Measurements from ENCODE around the gene MAZ.
"Not testable (repeated sequence)": the region's sequence is repeated elsewhere in the genome, so short reads cannot be mapped to it uniquely, and the experiment has no call there.

Gene MAZ

DNA sequence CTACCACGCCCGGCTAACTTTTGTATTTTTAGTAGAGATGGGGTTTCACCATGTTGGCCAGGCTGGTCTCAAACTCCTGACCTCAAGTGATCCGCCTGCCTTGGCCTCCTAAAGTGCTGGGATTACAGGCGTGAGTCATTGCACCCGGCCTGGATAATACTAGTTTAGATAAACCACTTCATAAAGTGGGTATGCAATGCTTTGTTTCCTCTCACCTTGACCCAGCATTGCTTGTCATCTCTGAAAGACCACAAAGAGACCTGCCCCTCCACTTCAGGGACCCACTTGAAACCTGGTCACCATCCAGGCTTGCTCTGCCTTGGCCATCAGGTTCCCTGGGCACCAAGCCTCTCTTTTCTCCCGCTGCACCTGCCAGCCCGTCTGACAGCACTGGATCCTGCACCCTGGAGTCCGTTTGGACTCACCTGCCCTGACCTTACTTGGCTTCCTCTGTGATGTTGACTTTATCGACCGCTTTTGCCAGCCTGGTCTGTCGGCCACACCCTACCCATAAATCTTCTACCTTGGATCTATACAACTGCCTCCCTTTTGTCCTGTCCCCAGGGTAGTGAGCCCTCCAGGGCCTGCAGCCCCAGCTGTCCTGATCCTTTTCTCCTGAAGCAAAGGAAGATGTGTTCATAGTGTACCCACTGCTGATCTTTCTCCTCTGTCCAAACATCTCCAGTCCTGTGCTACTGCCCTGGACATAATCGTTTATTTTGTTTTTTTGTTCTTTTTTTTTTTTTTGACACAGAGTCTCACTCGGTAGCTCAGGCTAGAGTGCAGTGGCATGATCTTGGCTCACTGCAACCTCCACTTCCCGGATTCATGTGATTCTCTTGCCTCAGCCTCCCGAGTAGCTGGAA lies 40.9 kb upstream of the MAZ start:
- no peak for DNase-seq (ENCODE audit: low spot score)
- Histone ChIP-seq H3K27ac (no peak overlapping the region), H3K4me3 (no peak overlapping the region)
- TF ChIP-seq, protein P1, sequence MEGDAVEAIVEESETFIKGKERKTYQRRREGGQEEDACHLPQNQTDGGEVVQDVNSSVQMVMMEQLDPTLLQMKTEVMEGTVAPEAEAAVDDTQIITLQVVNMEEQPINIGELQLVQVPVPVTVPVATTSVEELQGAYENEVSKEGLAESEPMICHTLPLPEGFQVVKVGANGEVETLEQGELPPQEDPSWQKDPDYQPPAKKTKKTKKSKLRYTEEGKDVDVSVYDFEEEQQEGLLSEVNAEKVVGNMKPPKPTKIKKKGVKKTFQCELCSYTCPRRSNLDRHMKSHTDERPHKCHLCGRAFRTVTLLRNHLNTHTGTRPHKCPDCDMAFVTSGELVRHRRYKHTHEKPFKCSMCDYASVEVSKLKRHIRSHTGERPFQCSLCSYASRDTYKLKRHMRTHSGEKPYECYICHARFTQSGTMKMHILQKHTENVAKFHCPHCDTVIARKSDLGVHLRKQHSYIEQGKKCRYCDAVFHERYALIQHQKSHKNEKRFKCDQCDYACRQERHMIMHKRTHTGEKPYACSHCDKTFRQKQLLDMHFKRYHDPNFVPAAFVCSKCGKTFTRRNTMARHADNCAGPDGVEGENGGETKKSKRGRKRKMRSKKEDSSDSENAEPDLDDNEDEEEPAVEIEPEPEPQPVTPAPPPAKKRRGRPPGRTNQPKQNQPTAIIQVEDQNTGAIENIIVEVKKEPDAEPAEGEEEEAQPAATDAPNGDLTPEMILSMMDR (IDR thresholded peaks at IDR 0.05) = no peak

DNA sequence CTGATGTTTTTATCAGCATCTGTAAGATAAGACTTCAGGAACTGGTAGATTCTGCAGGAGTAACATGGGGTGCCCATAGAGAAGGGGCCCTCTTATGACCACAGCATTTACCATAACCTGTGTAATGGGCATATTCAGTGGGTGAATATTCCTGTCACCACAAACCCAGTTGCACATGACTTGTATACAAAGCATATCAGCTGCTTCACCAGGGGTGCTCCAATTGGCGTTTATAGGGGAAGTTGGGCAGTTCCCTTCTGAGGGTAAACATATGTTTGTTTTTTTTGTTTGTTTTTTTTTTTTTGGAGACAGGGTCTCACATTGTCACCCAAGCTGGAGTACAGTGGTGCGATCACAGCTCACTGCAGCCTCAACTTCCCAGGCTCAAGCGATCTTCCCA lies 39.8 kb upstream of the MAZ start:
- no peak overlapping the region for H3K4me3 ChIP-seq
- no peak overlapping the region for H3K27ac ChIP-seq
- TF ChIP-seq, protein P1 (IDR thresholded peaks at IDR 0.05) = no peak
- DNase-seq (ENCODE audit: low spot score) = no peak

DNA sequence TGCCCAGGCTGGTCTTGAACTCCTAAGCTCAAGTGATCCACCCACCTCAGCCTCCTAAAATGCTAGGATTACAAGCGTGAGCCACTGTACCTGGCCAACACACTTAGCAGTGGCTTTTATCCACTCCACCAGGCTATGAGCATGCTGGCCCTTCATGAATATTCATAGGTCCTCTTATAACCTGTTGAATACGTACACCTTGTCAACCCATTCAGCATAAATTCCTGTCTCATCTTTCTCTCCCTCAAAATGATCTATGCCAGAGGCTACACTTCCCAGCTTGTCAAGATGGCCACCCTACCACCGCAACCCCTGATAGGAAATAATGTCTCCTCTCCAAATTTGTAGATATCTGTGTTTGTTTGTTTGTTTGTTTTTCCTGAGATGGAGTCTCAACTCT lies 39.3 kb upstream of the MAZ start:
- TF ChIP-seq, protein P1 (IDR thresholded peaks at IDR 0.05) = no peak
- H3K27ac ChIP-seq = no peak overlapping the region
- no peak overlapping the region for H3K4me3 ChIP-seq
- no peak for DNase-seq (ENCODE audit: low spot score)

DNA sequence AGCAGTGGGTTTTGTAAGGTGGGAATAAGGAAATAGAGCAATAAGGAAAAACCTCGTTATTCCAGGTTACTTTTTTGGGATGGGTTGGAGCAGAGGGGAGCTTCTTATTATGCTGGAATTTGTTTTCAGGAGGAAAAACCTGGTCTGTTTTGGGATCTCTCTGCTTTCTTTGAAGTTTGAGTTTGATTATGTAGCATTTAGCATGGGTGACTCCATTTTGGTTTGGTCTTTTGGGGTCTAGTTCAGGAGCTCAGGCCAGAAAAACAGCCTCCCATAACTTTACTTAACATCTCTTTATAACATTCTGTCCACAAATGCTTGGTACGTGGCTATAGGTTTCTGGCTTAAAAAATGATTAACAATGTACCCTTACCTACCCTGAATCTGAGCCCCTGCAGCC lies 36.8 kb upstream of the MAZ start:
- H3K27ac ChIP-seq = no peak overlapping the region
- H3K4me3 ChIP-seq = no peak overlapping the region
- TF ChIP-seq, protein P1 (IDR thresholded peaks at IDR 0.05) = no peak
- DNase-seq (ENCODE audit: low spot score) = no peak

DNA sequence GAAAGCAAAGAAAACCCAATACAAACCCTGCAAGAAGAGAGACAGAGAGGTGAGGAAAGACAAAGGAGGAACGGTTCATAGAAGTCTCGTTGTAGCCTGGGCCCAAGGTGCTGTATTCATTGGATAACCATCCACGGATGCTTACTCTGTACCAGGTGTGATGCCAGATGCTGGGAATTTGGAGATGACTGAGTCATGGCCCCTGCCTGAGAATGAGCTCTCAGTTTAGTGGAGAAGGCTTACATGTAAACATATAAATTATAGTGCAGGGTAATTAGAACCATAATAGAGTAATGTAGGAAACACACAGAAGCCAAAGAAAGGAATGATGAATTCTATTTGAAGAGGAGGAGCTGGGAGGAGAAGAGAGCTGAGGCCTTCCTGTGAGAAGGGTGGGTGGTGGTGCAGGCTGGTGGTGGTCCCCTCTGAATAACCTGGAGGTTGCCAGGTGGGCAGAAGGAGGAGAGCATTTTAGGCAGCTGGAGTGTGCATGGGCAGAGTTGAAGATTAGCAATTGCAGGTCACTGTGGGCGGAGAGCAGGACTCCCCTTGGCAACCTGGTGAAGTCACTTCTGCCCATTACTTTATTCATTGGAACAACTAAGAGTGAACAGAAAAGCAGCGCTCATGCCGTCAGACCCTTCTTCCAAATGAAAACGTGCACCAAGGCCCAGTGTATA lies 35.9 kb upstream of the MAZ start:
- TF ChIP-seq, protein P1 (IDR thresholded peaks at IDR 0.05) = no peak
- no peak for DNase-seq (ENCODE audit: low spot score)
- Histone ChIP-seq H3K27ac (no peak overlapping the region), H3K4me3 (no peak overlapping the region)

DNA sequence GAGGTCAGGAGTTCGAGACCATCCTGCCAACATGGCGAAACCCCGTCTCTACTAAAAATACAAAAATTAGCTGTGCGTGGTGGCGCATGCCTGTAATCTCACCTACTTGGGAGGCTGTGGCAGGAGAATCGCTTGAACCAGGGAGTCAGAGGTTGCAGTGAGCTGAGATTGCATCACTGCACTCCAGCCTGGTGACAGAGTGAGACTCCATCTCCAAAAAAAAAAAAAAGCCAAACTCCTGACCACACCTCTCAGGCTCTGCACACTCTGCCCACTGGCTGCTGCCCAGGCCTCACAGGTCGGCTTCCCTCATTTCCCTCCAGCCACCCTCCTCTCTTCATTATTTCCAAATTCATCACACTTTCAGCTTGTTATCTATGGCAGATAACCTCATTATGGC lies 34.0 kb upstream of the MAZ start:
- H3K27ac ChIP-seq; DNase-seq (ENCODE audit: low spot score); H3K4me3 ChIP-seq: not testable (repeated sequence)

DNA sequence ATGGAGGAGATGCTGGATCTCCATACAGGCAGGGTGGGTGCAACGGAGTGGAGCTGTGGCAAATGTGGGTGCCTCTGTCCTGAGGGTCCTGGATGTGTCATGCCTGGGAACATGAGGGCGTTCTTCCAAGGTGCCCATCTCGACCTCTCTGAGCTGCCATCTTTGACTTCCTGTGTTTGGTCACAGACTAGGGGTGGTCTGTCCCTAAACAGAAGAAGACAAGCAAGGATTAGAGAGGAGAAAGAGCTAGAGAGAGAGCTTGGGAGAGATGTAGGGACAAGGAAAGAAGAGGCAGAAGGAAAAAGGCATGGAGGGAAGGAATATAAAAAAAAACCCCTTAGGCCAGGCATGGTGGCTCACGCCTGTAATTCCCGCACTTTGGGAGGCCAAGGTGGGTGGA lies 31.6 kb upstream of the MAZ start:
- TF ChIP-seq, protein P1 (IDR thresholded peaks at IDR 0.05) = no peak
- Histone ChIP-seq H3K4me3 (no peak overlapping the region), H3K27ac (no peak overlapping the region)
- DNase-seq (ENCODE audit: low spot score) = no peak
